Lower leg skin (tissue), 3 donors: Measurements from ENCODE around the gene CEP44.

Experiments
- POLR2A ChIP-seq, 2 donors: fragments of 450-650 bp; IDR thresholded peaks; one replicate each; pipeline ENCODE4 v1.6.1; 2016 to 2017; ENCODE audit warnings: antibody characterized with exemption in 2 of 2, mild to moderate bottlenecking in 1 of 2, moderate library complexity in 1 of 2
- TF ChIP-seq, protein P1 (sequence below), 3 donors: fragments of 450-650 bp; IDR thresholded peaks; one replicate each; pipeline ENCODE4 v1.5.1; 2016; ENCODE audit warnings: antibody characterized with exemption in 3 of 3, mild to moderate bottlenecking in 3 of 3, moderate library complexity in 2 of 3

DNA sequence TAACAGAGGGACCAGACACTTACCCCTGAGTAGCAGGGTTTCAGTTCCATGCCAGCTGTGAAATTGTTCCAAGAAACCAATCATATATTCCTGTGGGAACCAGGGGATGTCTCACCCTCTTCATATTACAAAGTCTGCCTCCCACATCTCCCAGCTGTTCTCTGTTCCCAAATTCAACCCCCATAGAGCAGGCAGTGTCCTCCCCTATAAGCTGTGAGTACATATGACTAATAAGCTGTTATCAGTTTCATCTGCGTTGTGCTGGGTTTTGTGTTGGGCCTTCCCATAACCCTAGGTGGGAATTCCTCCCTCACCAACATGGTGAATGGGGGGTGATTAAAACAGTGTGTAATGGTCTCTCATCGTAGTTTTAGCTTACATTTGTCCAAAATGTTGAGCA lies 41.0 kb downstream of the CEP44 start:
- TF ChIP-seq, protein P1, sequence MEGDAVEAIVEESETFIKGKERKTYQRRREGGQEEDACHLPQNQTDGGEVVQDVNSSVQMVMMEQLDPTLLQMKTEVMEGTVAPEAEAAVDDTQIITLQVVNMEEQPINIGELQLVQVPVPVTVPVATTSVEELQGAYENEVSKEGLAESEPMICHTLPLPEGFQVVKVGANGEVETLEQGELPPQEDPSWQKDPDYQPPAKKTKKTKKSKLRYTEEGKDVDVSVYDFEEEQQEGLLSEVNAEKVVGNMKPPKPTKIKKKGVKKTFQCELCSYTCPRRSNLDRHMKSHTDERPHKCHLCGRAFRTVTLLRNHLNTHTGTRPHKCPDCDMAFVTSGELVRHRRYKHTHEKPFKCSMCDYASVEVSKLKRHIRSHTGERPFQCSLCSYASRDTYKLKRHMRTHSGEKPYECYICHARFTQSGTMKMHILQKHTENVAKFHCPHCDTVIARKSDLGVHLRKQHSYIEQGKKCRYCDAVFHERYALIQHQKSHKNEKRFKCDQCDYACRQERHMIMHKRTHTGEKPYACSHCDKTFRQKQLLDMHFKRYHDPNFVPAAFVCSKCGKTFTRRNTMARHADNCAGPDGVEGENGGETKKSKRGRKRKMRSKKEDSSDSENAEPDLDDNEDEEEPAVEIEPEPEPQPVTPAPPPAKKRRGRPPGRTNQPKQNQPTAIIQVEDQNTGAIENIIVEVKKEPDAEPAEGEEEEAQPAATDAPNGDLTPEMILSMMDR (IDR thresholded peaks at IDR 0.05) = no peak
- no peak for TF ChIP-seq POLR2A (IDR thresholded peaks at IDR 0.05)
